ENCODE measurements around the gene PLA2G2E.

PLA2G2E gene

DNA sequence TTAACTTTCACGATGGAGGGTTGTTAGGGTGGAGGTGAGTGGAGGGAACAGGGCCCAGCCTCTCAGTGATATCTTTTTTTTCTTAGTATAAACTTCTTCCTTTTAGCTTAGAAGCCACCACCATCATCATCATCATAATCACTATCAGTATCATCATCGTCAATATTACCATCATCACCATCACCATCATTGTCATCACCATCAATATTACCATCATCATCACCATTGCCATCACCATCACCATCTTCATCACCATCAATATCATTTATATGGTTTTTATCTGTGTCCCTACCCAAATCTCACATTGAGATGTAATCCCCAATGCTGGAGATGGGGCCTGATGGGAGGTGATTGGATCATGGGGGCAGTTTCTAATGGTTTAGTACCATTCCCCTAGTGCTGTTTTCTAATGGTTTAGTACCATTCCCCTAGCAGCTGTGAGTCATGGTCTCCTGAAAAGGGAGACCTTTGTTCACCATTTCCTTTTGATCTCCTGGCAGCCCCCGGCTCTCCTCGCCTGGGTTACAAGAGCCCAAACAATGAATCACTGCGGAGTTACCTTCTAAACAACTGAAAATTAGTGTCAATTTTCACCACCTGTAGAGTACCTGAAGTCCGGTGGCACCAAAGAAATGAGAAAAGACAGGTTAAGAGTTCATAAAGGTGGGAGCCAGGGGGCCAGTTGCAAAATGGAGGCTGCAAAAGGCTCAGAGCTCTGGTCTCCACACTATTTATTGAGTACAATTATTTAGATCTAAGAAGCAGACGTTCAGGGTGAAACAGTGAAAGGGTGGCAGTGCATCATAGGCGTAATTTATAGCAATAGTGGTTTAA is 3.1 kb upstream of the PLA2G2E start:
- DNase-seq: no peak

DNA sequence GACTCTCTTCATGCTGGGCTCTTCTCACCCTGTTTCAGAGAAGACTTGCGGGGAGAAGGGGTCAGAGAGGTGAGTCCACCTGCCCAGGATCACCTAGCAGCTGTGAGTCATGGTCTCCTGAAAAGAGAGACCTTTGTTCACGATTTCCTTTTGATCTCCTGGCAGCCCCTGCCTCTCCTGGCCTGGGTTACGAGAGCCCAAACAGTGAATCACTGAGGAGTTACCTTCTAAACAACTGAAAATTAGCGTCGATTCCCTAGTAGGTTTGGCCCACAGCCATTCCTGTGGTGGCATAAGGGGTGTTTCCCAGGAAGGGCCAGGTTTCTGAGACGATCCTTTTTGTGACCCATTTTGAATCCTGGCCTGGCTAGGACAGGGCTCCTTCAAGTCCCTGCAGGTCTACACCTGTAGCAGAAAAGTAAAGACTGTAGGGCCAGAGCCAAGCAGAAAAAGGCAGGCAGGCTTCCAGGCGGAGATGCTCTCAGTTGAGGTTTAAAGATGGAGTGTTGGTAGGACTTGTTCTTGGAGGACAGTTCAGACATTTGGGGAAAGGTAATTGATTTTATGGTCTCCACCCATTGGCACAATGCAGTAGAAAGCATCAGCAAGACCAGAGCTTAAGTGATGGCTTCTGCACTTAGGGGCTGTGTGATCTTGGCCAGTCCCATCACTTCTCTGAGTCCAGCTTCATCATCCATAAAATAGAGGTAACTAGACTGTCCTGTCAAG is 2.1 kb upstream of the PLA2G2E start:
- DNase-seq: no peak

DNA sequence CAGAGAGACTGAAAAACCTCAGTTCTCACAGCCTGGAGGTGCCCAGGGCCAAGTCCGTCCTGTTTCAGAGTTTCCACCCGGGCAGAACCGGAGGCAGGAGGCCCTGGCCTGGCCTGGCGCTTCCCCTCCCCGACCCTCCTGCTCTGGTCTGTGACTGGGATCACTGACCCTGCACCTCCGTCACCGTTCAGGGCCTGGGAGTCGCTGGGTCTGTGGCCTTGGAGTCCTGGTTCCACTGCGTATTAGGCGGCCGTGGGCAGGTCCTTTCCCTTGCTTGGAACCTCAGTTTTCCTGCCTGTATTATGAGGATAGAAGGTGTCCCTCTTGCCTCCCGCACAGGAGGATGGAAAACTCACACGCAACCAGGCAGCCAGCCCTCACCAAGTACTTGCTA is 533 bp upstream of the PLA2G2E start:
- no peak for DNase-seq

DNA sequence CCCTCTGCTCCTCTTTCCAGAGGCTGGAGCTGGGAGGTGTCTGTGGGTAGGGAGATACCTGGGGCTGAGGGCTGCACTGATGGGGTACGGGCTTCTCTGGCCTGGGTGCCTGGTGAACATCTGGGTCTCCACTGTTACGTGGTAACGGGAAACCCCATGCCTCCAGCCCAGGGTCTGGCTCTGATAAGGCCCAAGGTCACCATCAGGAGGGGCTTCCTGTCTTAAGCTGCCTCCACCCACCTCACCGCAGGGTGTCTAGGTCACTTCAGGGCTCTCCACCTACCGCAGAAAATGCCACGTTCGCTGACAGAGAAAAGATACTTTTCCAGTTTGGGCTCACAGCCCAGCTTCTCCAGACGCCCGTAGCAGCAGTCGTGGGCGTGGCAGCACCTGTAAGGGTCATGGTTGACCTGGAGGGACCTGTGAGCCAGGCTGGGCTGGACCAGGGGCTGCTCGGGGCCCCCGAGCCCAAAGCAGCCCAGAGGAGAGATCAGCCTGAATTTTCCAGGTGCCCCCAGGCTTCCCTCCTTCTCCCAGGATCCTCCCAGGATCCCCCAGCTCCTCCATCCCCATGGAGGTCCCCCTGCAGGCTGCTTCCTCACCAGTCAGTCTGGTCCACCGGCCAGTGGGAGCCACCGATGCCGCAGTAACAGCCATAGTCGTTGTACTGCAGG is 1.3 kb downstream of the PLA2G2E start:
- DNase-seq: no peak

DNA sequence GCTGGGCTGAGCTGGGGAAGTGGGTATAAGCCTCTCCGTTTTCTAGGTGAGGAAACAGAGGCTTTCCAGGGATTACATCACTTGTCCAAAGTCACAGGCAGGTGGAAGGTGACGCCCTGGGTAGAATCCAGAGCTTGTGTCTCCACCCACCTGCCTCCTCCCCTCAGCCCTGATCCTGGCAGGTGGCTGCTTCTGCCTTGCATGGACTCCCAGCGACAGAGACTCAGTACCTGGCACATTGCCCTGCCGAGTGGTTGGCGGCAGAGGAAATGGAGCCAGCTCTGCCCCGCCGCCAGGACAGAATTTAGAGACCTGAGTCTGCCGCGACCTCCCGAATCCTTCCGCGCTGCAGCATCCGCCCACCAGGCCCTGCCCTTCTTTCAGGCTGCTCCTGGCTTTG is 2.1 kb downstream of the PLA2G2E start:
- DNase-seq: no peak

DNA sequence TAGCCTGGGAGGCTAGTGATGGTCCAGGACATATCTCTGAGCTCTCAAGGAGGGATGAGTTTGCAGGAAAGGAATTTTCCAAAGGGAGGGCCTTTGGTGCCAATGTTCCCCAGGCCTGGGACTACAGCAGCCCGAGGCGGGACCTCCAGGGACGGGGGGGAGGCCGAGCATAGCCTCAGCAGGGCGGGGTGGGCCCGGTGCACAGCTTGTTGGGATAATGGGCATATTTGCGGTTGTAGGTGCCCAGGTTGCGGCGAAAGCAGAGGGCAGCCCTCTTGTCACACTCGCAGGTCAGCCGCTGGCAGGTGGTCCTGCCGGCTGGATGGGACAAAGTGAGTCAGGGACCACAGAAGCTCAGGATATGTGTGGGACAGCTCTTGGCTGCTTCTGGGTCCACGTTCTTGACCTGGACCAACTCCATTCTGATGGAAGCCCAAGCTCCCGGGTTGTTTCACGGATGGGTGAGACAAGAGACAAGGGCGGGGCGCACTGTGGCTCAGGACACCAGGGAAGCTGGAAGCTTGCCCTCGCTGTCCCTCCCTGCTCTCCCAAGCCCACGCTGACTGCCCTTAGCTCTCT is 3.2 kb downstream of the PLA2G2E start:
- no peak for DNase-seq

DNA sequence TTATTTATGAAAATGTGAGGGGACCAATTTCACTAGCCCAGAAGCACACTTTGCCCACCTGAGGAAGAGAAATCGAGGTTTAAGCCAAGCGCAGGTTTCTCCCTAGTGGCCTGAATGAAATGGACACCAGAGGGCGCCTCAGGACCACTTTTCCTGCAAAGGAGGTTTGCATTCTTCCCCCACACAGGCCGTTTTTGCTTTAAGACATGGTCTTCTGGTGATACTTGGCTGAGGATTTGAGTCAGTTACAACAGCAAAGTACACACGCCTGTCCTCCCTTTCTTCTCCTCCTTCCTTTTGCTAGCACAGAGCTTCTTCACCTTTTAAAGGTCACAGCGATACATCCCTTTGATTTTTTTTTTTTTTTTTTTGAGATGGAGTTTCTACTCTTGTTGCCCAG is 5.4 kb downstream of the PLA2G2E start:
- DNase-seq: peak; percentile 89

DNA sequence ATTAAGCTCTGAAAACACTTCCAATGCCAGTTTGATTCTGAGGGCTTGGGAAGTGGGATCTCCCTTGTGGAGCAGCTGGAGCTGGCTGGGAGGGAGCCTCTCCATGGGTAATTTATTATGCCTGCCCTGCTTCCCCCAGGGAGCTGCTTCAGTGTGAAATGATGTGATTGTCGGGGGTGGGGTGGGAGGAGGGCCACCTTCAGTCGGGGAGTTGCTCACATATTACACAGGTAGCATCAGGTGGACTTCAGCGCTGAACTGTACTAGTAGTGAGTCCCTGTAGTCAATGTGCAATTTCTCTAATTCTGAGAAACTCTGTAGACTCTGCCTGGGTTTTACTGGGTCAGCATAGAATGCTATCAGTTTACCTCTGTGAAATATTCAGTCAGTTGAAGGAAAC is 12.8 kb downstream of the PLA2G2E start:
- no peak for DNase-seq

DNA sequence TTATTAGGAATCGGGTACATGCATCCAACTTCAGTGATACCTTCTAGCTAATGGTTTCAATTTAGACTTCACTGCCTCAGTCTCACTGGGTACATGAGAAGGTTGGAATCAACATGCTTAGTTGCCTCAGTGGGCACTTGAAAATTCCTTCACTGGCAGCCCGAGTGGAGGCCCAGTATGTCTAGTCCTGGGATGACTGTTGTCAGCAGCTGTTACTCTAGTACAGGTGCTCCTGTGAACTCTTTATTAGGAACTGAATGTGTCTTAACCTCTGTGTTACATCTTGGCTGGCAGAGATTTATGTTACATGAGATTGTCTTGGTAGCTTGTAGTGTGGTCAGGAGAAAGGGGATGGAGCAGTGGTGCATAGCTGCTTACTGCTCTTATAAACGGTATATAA is 13.4 kb downstream of the PLA2G2E start:
- DNase-seq: no peak

DNA sequence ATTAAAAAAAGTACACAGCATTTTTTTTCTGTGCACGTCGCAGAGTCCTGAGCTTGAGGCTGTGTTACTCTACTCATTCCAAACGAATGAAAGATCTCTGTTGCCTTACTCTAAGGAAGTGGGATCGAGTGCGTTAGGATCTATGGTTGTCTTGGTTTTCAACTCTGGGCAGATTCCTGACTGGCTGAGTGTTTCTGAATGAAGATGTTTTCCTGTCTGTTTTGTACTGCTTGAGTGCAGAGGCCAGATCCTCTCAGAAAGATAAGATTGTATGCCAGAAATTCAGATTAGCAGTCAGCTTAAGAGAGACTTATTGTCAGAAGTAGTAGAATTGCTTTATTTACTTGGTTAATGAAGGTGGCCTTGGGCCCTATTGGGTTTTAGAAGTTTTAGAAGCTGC is 14.0 kb downstream of the PLA2G2E start:
- DNase-seq: no peak

DNA sequence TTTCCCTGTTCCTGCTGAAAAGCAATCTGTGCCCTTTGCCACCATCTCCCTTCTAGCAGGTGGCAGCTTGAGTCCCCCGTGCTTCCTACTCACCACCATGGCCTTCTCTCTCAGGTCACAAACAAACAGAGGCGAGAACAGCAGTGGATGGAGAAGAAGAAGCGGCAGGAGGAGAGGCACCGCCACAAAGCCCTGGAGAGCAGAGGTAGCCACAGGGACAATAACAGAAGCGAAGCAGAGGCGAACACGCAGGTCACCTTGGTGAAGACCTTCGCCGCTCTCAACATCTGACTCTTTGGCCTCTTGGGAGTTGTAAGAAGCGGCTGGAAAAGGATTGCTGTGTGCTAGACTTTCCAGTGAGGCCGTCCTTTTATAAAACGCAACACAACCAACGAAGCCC is 16.0 kb downstream of the PLA2G2E start:
- no peak for DNase-seq

DNA sequence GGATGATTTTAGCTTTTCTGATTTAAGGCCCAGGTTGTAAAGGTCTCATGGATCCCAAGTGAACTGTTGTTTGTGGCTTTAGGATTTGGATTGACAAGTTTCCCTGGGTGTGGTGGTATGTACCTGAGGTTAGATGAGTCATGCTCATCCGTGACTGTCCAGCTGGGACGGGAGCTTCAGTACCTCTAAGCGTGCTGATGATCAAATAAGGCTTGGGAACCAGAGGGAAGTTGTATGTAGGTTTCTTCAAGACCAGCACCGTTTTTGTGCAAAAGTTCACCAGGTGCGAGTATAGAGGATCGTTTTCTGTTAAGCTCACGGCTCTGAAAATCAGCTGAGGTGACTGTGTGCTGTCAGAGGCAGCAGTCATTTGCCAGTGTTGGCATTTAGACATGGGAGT is 19.8 kb downstream of the PLA2G2E start:
- DNase-seq: no peak

DNA sequence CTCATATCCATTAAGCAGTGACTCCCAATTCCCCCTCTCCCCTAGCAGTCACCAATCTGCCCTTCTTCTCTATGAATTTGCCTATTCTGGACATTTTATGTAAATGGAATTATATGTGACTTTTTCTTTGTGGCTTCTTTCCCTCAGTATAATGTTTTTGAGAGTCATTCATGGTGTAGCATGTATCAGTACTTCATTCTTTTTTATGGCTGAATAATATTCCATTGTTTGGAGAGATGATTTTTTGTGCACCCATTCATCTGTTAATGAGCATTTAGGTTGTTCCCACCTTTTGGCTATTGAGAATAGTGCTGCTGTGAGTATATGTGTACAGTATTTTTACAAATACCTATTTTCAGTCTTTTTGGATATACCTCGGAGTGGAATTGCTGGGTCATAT is 21.8 kb downstream of the PLA2G2E start:
- no peak for DNase-seq

DNA sequence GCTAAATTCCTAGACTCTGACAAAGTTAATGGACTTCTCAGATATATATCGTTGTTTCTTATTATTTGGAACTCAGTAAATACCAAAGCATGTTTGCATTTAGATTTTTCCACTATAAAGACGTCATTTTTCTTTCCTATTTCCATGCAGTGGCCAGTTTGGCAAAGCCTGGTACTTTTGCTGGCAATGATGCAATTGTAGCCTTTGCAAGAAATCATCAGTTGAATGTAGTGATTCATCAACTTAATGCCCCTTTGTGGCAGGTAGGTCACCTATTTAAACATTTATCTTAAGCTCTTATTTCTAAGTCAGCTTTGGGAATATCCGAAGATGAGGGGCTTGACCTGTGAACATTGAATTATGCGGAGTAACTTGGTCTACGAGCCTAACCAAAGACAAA is 29.2 kb downstream of the PLA2G2E start:
- no peak for DNase-seq

DNA sequence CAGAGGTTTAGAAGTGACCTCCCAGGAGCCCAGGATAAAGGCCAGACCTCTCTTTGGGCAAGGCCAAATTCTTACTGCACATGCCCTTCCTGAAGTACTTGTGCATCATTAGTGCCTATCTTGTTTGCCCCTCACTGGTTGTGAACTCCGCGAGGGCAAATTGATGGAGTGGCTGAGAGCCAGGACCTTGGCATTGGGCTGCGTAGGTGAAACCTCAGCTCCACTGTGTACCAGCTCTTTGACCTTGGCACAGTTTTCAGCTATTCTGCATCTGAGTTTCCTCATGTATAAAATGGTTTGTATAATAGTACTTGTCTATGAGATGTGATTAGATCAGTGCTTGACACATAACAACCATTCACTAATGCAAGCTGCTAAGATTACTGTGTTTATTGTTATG is 29.7 kb downstream of the PLA2G2E start:
- DNase-seq: no peak

DNA sequence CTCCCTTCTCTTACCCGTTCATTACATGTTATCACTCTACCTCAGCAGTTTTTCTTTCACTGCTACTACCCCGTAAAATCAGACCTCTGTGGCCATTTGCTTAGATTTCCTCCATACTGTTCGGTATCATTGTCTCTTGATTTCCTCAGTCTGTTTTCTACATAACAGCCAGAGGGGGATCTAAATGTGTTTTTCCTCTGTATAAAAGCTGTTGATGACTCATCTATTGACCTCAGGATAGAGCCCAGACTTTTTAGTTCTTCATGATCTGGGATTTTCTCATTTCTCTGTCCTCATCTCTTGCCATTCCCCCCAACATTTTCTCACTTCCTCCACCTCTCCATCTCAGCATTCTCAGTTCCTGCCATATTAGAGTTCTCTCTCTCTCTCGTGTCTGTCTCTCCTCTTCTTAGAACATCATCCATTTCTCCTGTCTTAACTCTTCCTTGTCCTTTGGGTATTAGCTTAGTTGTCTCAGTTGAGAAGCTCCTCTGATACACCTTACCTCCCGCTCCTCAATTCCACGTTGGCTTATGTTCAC is 30.7 kb downstream of the PLA2G2E start:
- no peak for DNase-seq

DNA sequence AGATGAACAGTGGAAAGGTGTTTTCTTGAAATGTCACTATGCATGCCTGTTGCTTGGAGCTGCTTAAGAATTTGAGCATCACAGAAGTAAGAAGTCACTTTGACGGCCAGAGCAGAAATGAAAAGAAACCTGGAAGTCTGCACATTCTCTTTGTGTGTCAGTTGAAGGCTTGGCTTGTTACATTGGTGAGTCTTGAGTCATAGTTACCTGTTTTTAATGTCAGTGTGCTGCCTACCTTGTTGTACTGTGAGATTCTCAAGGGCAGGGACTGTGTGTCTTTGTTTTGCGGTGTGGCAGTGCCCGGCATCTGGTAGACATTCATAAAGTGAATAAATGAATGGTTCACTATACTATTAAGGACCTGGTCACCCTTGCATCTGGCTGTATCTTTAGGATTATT is 31.3 kb downstream of the PLA2G2E start:
- no peak for DNase-seq

DNA sequence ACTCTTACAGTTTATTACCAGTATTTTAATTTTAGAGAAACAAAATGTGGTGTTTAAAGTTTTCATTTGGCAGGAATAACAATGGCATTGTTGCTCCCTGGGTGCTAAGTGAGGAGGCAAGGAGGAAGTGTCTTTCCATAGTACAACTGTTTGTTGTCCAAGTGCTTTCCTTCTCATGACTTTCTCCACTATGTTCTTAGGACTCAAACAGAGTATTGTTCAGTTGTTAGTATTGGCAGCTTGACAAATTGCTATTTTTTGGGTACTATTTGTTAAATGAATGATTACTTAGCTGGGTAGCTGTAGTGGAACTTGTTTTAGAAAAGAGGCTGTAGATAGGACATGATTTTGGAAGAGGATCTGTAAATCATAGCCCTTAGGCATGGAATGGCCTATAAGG is 33.8 kb downstream of the PLA2G2E start:
- no peak for DNase-seq

DNA sequence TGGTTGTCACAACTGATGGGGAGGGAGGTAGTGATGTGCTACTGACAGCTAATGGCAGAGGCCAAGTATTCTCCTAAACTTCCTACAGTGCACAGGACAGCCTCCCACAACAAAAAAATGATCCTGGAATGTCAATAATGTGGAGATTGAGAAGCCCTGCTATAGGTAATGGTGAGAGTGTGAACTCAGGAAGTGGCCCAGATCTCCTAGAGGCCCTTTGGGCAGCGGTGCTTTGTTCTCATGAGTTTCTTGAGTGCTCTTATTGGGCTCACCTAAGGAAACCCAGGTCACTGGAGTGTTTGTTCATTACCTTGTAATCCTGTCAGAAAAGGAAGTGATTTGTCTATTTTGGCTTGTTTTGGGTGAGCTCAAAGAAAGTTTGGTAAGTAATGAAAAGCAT is 35.3 kb downstream of the PLA2G2E start:
- no peak for DNase-seq

DNA sequence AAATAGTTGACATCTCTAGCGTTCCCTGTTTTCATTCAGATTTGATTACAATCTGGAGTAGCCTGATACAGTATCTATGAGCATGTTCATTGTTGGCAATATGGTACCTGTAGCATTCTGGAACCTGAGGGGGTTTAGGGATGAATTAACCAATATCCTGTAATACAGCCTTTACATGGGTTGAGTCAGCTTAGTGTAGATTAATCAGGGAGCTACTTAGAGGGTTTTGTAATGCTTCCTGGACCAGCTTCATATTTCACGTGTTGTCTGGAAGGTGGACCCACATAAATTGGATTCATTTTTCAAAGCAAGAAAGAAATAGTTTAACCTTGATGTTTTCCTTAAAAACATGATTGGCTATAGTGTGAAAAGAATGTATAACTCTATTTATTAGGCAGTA is 37.6 kb downstream of the PLA2G2E start:
- DNase-seq: no peak

DNA sequence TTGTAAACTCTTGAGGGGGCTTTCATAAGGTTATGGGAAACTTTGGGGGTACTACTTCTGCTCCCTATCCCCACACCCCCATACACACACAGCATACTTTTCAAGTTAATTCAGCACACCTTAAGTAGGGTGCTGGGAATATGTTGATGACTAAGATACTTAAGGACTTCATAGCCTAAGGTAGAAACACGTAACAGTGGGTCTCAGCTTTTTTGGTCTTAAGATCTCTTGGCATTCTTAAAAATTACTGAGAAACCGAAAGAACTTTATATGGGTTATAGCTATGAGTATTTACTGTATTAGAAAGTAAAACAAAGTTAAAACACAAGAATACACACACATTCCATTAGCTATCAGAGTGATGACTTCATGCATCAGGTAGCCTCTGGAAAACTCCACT is 39.1 kb downstream of the PLA2G2E start:
- no peak for DNase-seq

DNA sequence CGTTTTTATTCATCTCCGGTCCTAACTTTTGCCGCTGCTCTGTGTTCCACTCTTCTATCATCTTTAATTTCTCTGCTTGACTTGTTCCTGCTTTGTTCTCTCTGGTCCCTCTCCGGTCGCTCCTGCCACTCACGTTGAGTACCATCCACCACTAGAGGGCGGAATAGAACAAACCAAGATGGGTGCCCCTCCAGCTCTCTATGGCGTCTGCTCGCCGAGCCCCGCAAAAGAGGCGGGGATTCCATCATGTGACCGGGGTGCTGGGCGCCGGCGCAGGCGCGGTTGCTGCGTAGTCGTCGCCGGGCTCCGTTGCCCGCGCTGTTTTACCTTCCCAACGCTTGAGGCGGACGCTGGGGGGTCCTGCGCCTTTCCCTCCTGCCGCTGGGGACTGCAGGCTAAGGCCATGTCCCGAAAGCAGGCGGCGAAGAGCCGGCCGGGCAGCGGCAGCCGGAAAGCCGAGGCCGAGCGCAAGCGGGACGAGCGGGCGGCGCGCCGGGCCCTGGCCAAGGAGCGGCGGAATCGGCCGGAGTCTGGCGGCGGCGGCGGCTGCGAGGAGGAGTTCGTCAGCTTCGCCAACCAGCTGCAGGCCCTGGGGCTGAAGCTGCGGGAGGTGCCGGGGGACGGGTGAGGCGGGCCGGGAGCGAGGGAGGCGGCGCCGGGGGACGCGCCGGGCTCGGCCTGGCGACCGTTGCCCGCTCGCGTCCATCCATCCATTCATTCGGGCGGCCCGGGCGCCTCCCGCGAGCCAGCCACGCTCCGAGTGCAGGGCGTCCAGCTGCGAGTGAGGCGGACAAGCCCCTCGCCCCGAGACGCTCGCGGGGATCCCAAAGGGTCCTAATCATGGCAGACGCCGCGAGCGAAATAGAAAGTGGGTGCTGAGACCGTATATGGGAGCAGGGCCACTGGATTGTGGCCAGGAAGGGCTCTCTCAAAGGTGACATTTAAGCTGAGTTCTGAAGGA is 41.0 kb downstream of the PLA2G2E start, which contains the start of gene OTUD3:
Gene OTUD3 (plus strand): TSS at position 285 of the 961 bp plus-strand sequence. CDS start 119 bp downstream, at position 404.
- DNase-seq: peak; percentile 99
